ENCODE measurements around the gene ZNF394. TPM values are rescaled to one million over a fixed set of nuclear protein-coding genes. Genes with fewer than 3 reads are reported as not detected.

ZNF394 gene
- total RNA-seq, 1 experiment from 2014 or later = 21.5 TPM

- no peak for DNase-seq (ENCODE audit: low spot score)
- in situ Hi-C loops (cut with HindIII; ENCODE audit: low sequenced_read_pairs) = no loop called here
Observed at GRCh38 chr7:99498546-99498944, 1.5 kb downstream of the ZNF394 start.

- no peak for DNase-seq (ENCODE audit: low spot score)
- in situ Hi-C loops (cut with HindIII; ENCODE audit: low sequenced_read_pairs) = no loop called here
Observed at GRCh38 chr7:99497766-99498545, 2.1 kb downstream of the ZNF394 start.

GRCh38 chr7:99493823-99494222 is 6.3 kb downstream of the ZNF394 start:
- in situ Hi-C loops (cut with HindIII; ENCODE audit: low sequenced_read_pairs) = no loop called here
- DNase-seq (ENCODE audit: low spot score) = no peak

- DNase-seq (ENCODE audit: low spot score) = no peak
- in situ Hi-C loops (cut with HindIII; ENCODE audit: low sequenced_read_pairs) = no loop called here
Observed at GRCh38 chr7:99490878-99491277, 9.2 kb downstream of the ZNF394 start.

GRCh38 chr7:99489235-99489634 is 10.8 kb downstream of the ZNF394 start:
- no peak for DNase-seq (ENCODE audit: low spot score)
- in situ Hi-C loops (cut with HindIII; ENCODE audit: low sequenced_read_pairs) = no loop called here

GRCh38 chr7:99485094-99485493 is 15.0 kb downstream of the ZNF394 start:
- in situ Hi-C loops (cut with HindIII; ENCODE audit: low sequenced_read_pairs) = no loop called here
- DNase-seq (ENCODE audit: low spot score) = no peak

GRCh38 chr7:99478464-99479440 is 21.3 kb downstream of the ZNF394 start:
- DNase-seq (ENCODE audit: low spot score) = no peak
- in situ Hi-C loops (cut with HindIII; ENCODE audit: low sequenced_read_pairs) = no loop called here

- in situ Hi-C loops (cut with HindIII; ENCODE audit: low sequenced_read_pairs) = no loop called here
- no peak for DNase-seq (ENCODE audit: low spot score)
Observed at GRCh38 chr7:99476107-99476506, 24.0 kb downstream of the ZNF394 start.

GRCh38 chr7:99473315-99473596 is 26.8 kb downstream of the ZNF394 start:
- peak; percentile 27 for DNase-seq (ENCODE audit: low spot score)
- in situ Hi-C loops (cut with HindIII; ENCODE audit: low sequenced_read_pairs) = no loop called here

GRCh38 chr7:99472561-99473314 is 27.3 kb downstream of the ZNF394 start, which contains the start of gene ZNF789:
TSS of gene ZNF789 (plus strand) at chr7:99472890. CDS start at chr7:99476457, 3,567 bp downstream.
- DNase-seq (ENCODE audit: low spot score) = peak; percentile 97
- in situ Hi-C loops (cut with HindIII; ENCODE audit: low sequenced_read_pairs) = no loop called here

- in situ Hi-C loops (cut with HindIII; ENCODE audit: low sequenced_read_pairs) = no loop called here
Observed at GRCh38 chr7:99469381-99470065, 30.6 kb downstream of the ZNF394 start.

GRCh38 chr7:99468336-99468918 is 31.7 kb downstream of the ZNF394 start:
- no peak for DNase-seq (ENCODE audit: low spot score)
- in situ Hi-C loops (cut with HindIII; ENCODE audit: low sequenced_read_pairs) = no loop called here

More at GRCh38 chr7:99469381-99470065, 30.6 kb downstream of the ZNF394 start:
- DNase-seq (ENCODE audit: low spot score) = peak; percentile 37

- DNase-seq (ENCODE audit: low spot score) = no peak
- in situ Hi-C loops (cut with HindIII; ENCODE audit: low sequenced_read_pairs) = no loop called here
Observed at GRCh38 chr7:99465421-99465768, 34.7 kb downstream of the ZNF394 start.

- DNase-seq (ENCODE audit: low spot score) = no peak
- in situ Hi-C loops (cut with HindIII; ENCODE audit: low sequenced_read_pairs) = no loop called here
Observed at GRCh38 chr7:99461221-99461620, 38.9 kb downstream of the ZNF394 start.

GRCh38 chr7:99460651-99461050 is 39.4 kb downstream of the ZNF394 start:
- in situ Hi-C loops (cut with HindIII; ENCODE audit: low sequenced_read_pairs) = no loop called here
- no peak for DNase-seq (ENCODE audit: low spot score)

GRCh38 chr7:99459087-99459486 is 41.0 kb downstream of the ZNF394 start:
- DNase-seq (ENCODE audit: low spot score) = no peak
- in situ Hi-C loops (cut with HindIII; ENCODE audit: low sequenced_read_pairs) = no loop called here

GRCh38 chr7:99457650-99458493 is 42.2 kb downstream of the ZNF394 start:
- in situ Hi-C loops (cut with HindIII; ENCODE audit: low sequenced_read_pairs) = no loop called here

More at GRCh38 chr7:99457650-99458493, 42.2 kb downstream of the ZNF394 start:
- no peak for DNase-seq (ENCODE audit: low spot score)

Data from G401 (cell line).